ENCODE data around the gene FAT1. TPM values are rescaled to one million over a fixed set of nuclear protein-coding genes. Genes with fewer than 3 reads are reported as not detected.
A peak's percentile ranks its signal among the peaks of the same experiment; 100 is the strongest.

FAT1 gene
- total RNA-seq, 2 donors from 2014 or later: 175 to 215 TPM

DNA sequence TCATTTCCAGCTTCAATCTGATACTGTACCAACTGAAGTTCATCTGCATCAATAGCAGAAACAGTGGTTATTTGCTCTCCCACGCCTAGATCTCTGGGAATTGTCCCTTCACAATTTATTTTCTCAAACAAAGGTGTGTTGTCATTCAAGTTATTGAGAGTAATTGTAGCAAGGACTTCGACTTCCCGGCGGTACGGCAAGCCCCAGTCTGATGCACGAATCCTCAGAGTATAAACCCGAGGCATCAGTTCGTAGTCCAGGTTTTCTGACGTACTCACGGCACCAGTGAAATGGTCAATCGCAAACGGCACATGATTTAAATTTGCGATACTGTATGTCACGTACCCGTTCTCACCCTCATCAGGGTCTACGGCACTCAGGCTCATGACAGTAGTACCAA is 15.7 kb downstream of the FAT1 start:
- H3K36me3 ChIP-seq: peaks cover 0 to 8% of the 10 kb centered on the region in 2 donors
- H3K4me3 ChIP-seq: no peak overlapping the region
- DNase-seq (ENCODE audit: low spot score): no peak
- TF ChIP-seq POLR2AphosphoS5 (IDR thresholded peaks at IDR 0.05) (no peak), POLR2A (IDR thresholded peaks at IDR 0.05) (no peak)
- TF ChIP-seq, protein P1, sequence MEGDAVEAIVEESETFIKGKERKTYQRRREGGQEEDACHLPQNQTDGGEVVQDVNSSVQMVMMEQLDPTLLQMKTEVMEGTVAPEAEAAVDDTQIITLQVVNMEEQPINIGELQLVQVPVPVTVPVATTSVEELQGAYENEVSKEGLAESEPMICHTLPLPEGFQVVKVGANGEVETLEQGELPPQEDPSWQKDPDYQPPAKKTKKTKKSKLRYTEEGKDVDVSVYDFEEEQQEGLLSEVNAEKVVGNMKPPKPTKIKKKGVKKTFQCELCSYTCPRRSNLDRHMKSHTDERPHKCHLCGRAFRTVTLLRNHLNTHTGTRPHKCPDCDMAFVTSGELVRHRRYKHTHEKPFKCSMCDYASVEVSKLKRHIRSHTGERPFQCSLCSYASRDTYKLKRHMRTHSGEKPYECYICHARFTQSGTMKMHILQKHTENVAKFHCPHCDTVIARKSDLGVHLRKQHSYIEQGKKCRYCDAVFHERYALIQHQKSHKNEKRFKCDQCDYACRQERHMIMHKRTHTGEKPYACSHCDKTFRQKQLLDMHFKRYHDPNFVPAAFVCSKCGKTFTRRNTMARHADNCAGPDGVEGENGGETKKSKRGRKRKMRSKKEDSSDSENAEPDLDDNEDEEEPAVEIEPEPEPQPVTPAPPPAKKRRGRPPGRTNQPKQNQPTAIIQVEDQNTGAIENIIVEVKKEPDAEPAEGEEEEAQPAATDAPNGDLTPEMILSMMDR (IDR thresholded peaks at IDR 0.05): no peak
- intact Hi-C loops (cut with DNase I): no loop called here
- H3K27ac ChIP-seq: no peak overlapping the region
- H3K27me3 ChIP-seq (replicated peaks; ENCODE audit: insufficient read depth): no peaks in the 10 kb centered on the region
- peaks cover 3% of the 10 kb centered on the region for H3K4me1 ChIP-seq (replicated peaks)
- WGBS: 86% methylated on average over 16 of the region's 16 CpGs
- H3K9me3 ChIP-seq: no peaks in the 10 kb centered on the region

DNA sequence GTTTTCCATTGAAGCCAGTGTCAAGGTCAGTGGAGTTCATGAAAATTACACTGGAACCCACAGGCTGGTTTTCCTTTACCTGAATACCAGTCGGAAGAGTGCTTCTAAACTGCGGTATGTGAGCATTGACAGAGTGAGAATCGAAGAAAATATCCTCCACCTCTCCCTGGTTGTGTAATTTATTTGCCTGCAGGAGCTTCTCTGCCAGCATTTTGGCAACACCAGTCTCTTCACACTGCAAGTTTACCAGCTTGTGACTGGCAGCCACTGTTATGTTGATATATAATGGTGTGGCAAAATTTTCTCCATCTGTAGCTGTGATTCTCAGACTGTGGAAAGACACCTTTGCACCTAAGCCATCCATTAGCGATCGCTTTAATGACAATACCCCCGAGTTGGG is 16.1 kb downstream of the FAT1 start:
- Histone ChIP-seq H3K4me3 (no peak overlapping the region), H3K9me3 (no peaks in the 10 kb centered on the region), H3K27ac (no peak overlapping the region), H3K27me3 (replicated peaks; ENCODE audit: insufficient read depth) (no peaks in the 10 kb centered on the region), H3K36me3 (peaks cover 0 to 8% of the 10 kb centered on the region in 2 donors), H3K4me1 (replicated peaks) (peaks cover 3% of the 10 kb centered on the region)
- intact Hi-C loops (cut with DNase I): no loop called here
- TF ChIP-seq, protein P1 (IDR thresholded peaks at IDR 0.05): no peak
- no peak for TF ChIP-seq POLR2A (IDR thresholded peaks at IDR 0.05)
- no peak for TF ChIP-seq POLR2AphosphoS5 (IDR thresholded peaks at IDR 0.05)
- 86% methylated on average over 6 of the region's 6 CpGs for WGBS
- DNase-seq (ENCODE audit: low spot score): no peak

DNA sequence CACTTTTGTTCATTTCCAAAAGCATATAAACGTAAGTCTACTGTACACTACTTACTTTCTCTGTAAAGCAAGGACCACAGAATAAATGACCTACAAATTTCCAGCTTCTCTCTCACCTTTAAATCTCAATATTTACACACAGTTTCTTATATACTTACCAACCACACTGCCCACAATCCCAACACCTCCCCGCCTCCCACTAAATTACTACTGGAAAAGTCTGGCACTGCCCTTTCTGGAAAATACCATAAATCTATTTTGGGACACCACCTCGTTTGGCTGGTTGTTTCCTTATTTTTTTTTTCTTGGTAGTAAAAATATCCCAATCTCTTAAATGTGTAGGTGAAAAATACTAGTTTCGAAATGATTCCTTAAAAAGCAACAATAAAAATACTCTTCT is 19.6 kb downstream of the FAT1 start:
- H3K36me3 ChIP-seq: peaks cover 0 to 6% of the 10 kb centered on the region in 2 donors
- intact Hi-C loops (cut with DNase I): no loop called here
- H3K27ac ChIP-seq: no peak overlapping the region
- no peak overlapping the region for H3K4me3 ChIP-seq
- WGBS: 26% methylated on average over 4 of the region's 4 CpGs
- no peak for TF ChIP-seq POLR2A (IDR thresholded peaks at IDR 0.05)
- TF ChIP-seq POLR2AphosphoS5 (IDR thresholded peaks at IDR 0.05): peak; percentile 63
- no peaks in the 10 kb centered on the region for H3K9me3 ChIP-seq
- H3K27me3 ChIP-seq (replicated peaks; ENCODE audit: insufficient read depth): no peaks in the 10 kb centered on the region
- H3K4me1 ChIP-seq (replicated peaks): peaks cover 17% of the 10 kb centered on the region
- no peak for DNase-seq (ENCODE audit: low spot score)

DNA sequence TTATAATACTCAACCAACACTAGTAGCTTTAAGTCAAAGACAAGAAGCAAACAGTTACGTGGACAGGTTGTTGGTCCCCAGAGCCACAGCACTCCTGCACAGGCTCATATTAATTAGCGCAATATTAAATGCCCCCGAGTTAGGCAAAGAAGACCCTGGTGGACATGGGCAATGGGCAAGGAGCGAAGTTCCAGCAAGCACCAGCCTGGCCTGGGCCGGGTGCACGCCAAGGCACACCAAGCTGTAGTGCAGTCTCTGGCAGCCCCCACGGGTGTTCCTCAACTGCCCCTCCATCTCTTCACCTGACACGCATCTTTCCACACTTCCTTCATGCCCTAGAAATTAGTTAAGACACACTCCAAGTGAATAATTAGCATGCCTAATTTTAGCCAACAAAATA is 20.1 kb downstream of the FAT1 start:
- H3K4me3 ChIP-seq: no peak overlapping the region
- TF ChIP-seq, protein P1 (IDR thresholded peaks at IDR 0.05): no peak
- TF ChIP-seq POLR2AphosphoS5 (IDR thresholded peaks at IDR 0.05): no peak
- TF ChIP-seq POLR2A (IDR thresholded peaks at IDR 0.05): no peak
- H3K9me3 ChIP-seq: no peaks in the 10 kb centered on the region
- intact Hi-C loops (cut with DNase I): no loop called here
- H3K4me1 ChIP-seq (replicated peaks): peaks cover 15% of the 10 kb centered on the region
- no peak for DNase-seq (ENCODE audit: low spot score)
- WGBS: 78% methylated on average over 8 of the region's 8 CpGs
- no peaks in the 10 kb centered on the region for H3K27me3 ChIP-seq (replicated peaks; ENCODE audit: insufficient read depth)
- H3K27ac ChIP-seq: no peak overlapping the region
- peaks cover 0 to under 1% of the 10 kb centered on the region in 2 donors for H3K36me3 ChIP-seq

DNA sequence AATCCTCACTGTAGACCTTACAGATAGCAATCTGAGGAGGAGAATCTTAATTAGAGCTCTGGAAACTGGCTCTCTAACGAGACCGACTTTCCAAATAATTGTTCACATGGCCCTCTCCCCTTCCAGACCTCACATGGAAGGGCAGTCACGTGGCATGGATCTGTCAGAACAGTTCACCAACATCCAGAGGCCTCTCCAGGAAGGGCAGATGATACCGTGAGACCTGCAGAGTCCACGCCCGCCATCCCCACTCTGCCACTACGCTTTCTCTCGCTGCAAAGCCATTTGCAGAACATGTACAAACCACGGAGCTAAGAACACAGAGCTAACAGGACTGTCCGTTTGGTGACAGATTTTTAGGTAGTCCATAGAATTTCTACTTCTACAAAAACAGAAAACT is 20.7 kb downstream of the FAT1 start:
- Histone ChIP-seq H3K4me1 (replicated peaks) (peaks cover 15% of the 10 kb centered on the region), H3K36me3 (no peaks in the 10 kb centered on the region), H3K9me3 (no peaks in the 10 kb centered on the region), H3K4me3 (no peak overlapping the region), H3K27me3 (replicated peaks; ENCODE audit: insufficient read depth) (no peaks in the 10 kb centered on the region), H3K27ac (no peak overlapping the region)
- TF ChIP-seq, protein P1 (IDR thresholded peaks at IDR 0.05): no peak
- TF ChIP-seq POLR2AphosphoS5 (IDR thresholded peaks at IDR 0.05) (no peak), POLR2A (IDR thresholded peaks at IDR 0.05) (no peak)
- DNase-seq (ENCODE audit: low spot score): no peak
- intact Hi-C loops (cut with DNase I): no loop called here
- WGBS: 72% methylated on average over 10 of the region's 10 CpGs
